Stimulated activated CD4-positive, alpha-beta T cell treated with anti-CD3 and anti-CD28 coated beads, Interleukin-1b, Interleukin-23, amount 100 ng/mL, for 48 hours (primary cell): ENCODE data around the gene XRCC5.
"Not testable (repeated sequence)": the region's sequence is repeated elsewhere in the genome, so short reads cannot be mapped to it uniquely, and the experiment has no call there.

Source experiments
- DNase-seq: peaks from one replicate; pipeline ENCODE4 v3.0.0-alpha.2; 2020

Gene XRCC5

DNA sequence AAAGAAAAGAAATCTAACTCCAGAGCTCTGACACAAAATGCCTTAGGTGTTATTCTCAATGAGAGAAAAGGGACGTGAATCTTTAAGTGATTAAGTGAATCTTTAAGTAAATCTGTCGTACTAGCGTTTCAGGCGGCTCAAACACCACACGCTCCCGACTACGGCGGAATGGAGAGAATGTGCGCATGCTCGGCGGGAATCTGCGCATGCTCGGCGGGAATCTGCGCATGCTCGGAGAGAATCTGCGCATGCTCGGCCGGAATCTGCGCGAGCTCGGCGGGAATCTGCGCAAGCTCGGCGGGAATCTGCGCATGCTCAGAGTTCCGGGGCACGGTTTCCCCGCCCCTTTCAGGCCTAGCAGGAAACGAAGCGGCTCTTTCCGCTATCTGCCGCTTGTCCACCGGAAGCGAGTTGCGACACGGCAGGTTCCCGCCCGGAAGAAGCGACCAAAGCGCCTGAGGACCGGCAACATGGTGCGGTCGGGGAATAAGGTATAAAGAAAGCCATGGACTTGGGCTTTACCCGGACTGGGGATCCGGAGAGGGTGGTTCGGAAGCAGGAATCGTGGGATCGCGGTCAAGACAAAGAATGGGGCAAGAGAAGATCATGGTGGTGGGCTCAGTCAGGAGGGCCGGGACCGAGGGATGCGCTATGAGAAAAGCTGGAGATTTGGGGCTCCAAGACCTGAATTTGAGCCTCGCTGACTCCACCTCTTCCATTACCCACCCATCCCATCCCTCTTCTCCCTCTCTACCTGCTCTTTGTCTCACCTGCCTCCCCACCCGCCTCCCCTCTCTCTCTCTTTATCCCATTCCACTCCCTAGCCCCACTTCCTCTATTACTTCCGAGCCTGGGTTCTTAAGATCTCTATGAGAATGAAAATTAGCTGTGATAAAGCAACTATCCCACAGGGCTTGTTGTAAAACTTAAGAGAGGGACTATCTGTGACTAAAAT, at the start of gene XRCC5:
Gene XRCC5, plus strand, starts transcription at position 382 of the 955 bp plus-strand sequence. Its CDS starts 89 bp downstream, at position 471.
- DNase-seq = peak; percentile 98

GRCh38 chr2:216064014-216064630, 45.0 kb upstream of the XRCC5 start:
- DNase-seq = no peak

DNA sequence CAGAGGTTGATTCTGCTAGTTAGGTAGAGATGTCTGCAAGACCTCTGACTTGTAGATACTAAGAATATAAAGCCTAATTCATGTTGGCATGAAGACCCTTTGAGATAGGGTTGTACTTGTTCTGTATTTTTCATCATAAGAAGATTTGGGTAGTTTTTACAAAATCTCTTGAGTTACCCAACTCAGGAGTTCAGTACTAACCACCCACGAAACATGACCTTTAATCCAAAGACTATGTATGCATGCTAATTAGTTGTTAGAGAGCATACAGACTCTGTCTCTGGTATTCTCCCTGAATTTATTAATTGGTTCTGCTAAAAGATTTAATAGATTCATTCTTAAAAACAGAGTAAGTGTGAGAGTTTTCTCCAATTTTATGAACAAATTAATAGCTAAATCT, 44.5 kb upstream of the XRCC5 start:
- no peak for DNase-seq

GRCh38 chr2:216066230-216066629, 42.9 kb upstream of the XRCC5 start:
- DNase-seq = no peak

DNA sequence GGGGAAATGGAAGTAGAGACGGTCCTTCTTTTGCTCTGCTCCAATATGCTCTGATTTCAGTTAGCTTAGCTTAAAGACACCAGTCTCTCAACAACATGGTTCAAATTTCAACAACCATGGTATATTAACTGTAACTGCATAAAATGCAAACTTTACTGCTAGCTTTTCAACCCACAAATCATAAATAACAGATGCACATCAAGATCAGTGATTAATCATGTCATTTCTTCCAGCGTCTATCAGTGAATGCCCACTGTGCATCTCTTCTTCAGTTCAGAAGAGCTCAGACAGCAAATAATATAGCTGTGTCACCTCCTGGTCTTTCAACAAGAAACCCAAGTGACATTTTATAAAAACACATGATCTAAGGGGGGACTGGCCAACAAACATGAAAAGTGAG, 40.1 kb upstream of the XRCC5 start:
- DNase-seq = no peak

GRCh38 chr2:216070195-216070594, 39.0 kb upstream of the XRCC5 start:
- DNase-seq = no peak

- no peak for DNase-seq
Measured at GRCh38 chr2:216071111-216071851, 37.9 kb upstream of the XRCC5 start.

DNA sequence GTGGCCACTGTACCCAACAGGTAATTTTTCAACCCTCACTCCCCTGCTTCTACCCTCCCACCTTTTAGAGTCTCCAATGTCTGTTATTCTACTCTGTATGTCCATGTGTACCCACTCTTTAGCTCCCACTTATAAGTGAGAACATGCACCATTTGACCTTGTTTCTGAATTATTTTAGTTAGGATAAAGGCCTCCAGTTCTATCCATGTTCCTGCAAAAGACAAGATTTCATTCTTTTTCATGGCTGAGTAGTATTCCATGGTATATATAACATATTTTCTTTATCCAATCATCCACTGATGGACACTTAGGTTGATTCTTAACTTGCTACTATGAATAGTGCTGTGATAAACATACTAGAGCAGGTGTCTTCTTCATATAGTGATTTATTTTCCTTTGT, 36.7 kb upstream of the XRCC5 start:
- DNase-seq = no peak

DNA sequence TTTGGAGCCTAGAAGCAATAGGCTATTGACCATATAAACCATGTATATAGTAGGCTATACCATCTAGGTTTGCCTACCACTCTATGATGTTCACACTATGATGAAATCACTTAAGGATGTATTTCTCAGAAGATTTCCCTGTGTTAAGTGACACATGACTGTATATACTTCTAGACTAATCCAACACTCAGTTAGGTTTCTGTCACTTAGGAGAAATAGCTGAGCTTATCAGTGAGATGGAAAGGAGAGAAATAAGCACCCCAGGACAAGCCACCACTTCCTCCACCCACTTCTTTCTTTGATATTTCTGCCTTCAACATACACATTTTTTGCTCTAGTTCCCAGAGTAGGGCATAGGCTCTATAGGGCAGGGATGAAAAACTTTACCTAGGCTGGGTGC, 35.4 kb upstream of the XRCC5 start:
- no peak for DNase-seq

DNA sequence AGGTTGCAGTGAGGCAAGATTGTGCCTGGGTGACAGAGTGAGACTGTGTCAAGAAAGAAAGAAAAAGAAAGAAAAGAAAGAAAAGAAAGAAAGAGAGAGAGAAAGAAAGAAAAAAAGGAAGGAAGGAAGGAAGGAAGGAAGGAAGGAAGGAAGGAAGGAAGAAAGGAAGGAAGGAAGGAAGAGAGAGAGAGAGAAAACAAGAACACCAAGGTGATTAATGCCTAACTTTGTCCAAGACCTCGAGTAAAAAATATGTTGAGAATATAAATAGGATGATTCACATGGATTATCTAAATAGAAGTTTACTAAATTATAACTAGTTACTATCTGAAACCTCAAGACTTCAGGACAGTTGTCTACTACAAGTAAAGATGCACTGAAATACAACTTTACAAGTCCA, 34.8 kb upstream of the XRCC5 start:
- DNase-seq = no peak

DNA sequence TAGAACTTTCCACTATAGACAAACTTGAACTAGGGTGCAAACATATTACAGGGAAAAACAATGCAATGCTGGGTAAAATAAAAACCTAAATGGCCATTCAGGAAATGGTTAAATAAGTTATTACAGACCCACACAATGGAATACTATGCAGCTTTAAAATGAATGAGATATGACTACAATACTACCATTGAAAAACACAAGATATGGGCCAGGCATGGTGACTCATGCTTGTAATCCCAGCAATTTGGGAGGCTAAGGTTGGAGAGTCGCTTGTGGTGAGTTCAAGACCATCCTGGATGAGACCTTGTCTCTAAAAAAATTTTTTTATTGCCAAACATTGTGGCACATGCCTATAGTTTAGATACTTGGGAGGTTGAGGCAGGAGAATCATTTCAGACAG, 34.4 kb upstream of the XRCC5 start:
- DNase-seq = no peak

DNA sequence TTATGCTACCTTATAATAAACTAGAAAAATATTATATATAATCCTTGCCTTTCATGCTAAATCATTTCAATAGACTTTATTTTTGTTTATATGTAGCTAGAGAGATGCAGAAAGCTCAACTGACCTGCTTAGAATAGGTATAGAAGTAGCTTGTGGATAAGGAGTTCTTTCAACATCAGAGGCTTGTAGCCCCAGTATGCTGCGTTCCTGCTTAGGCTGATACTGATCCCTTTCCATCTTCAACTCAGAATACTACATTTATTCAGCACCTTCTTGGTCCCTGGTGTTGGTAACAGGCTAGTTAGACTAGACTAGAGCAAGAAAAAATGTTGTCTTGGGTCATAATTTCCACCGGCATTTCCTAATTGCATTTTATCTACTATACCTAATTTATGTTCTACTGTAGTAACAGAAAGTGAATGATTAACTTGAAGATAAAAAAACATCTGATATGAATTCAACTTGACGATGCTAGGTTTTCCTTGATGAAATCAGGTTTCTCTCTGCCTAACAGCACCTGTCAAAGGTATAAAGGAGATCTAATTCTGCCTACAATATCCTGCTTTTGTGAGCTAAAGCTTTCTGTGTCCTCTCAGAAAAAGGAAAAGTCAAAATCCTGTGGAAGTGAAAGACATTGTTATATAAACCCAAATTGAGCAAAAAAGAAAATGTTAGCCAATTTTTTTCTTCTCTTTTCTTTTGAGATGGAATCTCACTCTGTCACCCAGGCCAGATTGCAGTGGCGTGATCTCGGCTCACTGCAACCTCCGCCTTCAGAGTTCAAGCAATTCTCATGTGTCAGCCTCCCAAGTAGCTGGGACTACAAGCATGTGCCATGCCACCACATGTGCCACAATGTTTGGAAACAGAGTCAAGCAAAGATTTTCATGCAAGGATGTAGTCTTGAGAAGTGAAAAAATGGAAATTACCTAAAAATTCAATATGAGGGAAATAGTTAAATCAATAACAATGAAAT, 33.4 kb upstream of the XRCC5 start:
- no peak for DNase-seq

GRCh38 chr2:216078776-216079175, 30.4 kb upstream of the XRCC5 start:
- DNase-seq = no peak

DNA sequence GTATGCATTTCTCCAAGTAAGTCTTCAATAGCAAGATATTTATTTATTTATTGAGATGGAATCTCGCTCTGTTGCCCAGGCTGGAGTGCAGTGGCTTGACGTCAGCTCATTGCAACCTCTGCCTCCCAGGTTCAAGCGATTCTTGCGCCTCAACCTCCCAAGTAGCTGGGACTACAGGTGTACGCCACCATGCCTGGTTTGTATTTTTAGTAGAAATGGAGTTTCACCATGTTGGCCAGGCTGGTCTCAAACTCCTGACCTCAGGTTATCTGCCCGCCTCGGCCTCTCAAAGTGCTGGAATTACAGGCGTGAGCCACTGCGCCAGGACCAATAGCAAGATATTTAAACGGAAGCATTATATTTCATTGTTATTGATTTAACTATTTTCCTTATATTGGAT, 29.1 kb upstream of the XRCC5 start:
- not testable (repeated sequence) for DNase-seq

- DNase-seq = no peak
Measured at GRCh38 chr2:216081012-216081411, 28.1 kb upstream of the XRCC5 start.

DNA sequence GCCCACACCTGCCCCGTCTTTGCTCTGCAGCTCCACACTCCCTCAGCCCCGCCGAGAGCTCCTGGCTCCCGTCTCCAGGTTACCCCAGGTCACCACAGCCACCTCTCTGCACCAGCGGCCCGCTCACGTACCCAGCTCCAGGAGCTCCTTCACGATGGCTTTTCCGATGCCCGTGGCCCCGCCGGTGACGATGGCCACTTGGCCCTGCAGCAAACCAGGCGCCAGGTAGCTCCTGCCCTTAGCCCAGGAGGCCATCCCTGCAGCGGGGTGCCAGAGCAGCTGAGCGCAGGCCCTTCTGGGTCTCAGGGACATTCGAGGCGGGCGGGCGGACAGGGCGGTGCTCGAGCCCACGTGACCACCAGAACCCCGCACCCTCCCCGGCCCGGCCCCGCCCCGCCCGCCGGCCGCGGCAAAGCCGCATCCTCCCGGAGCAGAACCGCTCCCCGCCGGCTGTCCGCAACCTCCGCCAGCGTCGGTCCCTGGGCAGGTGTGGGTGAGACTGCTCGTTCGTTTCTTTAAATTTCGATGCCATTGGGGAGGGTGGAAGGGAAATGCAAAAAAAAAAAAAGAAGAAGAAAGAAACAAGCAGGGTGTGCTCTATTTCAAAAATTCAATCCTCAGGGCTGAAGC, 27.5 kb upstream of the XRCC5 start, which contains the start of the genes PECR and TMEM169:
Gene PECR, minus strand, starts transcription at position 323 of the 630 bp plus-strand sequence. Its CDS starts 68 bp downstream, at position 255.
Gene TMEM169, plus strand, starts transcription at position 433 of the 630 bp plus-strand sequence. CDS start 14,045 bp downstream, outside the sequence.
- peak; percentile 75 for DNase-seq

GRCh38 chr2:216082117-216082711, 26.9 kb upstream of the XRCC5 start:
- DNase-seq = no peak

- no peak for DNase-seq
Measured at GRCh38 chr2:216082805-216083204, 26.3 kb upstream of the XRCC5 start.

- no peak for DNase-seq
Measured at GRCh38 chr2:216083464-216084281, 25.5 kb upstream of the XRCC5 start.

DNA sequence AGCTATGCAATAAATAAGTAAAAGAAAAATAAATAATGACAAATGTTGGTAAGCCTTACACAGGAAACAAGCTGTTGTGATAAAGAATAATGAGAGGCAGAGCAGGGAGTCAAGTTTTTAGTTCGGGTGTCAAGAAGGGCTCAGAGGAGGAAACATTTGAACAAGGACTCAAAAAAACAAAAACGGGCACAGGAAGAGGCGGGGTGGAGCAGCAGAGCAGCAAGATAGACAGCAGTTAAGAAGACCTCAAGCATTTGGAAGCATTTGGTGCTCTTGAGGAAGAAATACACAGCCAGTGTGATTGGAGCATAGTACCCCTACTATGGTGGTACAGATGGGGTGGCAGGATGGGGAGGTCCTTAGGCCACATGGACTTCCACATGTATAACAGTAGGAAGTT, 24.6 kb upstream of the XRCC5 start:
- peak; percentile 28 for DNase-seq
